ENCODE data around the gene MGAT5B. TPM values are rescaled to one million over a fixed set of nuclear protein-coding genes. Genes with fewer than 3 reads are reported as not detected.

MGAT5B gene
- total RNA-seq, 4 donors from 2014 or later = 0.19 to 0.47 TPM; not detected in 2

DNA sequence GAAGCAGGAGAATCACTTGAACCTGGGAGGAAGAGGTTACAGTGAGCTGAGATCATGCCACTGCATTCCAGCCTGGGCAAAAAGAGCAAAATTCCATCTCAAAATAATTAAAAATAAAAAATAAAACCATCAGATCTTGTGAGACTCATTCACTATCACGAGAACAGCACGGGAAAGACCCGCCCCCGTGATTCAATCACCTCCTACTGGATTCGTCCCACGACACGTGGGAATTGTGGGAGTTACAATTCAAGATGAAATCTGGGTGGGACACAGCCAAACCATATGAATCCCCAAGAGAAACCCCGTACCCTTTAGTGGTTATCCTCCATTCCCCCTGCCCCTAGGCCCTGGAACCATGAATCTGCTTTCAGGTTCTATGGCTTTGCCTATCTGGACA, 15.4 kb upstream of the MGAT5B start:
- DNase-seq (ENCODE audit: low spot score in 2 of 2) = no peak
- H3K4me3 ChIP-seq (ENCODE audit: low read depth, poor library complexity, severe bottlenecking) = no peak overlapping the region
- TF ChIP-seq POLR2A (IDR thresholded peaks at IDR 0.05) = no peak
- TF ChIP-seq, protein P1, sequence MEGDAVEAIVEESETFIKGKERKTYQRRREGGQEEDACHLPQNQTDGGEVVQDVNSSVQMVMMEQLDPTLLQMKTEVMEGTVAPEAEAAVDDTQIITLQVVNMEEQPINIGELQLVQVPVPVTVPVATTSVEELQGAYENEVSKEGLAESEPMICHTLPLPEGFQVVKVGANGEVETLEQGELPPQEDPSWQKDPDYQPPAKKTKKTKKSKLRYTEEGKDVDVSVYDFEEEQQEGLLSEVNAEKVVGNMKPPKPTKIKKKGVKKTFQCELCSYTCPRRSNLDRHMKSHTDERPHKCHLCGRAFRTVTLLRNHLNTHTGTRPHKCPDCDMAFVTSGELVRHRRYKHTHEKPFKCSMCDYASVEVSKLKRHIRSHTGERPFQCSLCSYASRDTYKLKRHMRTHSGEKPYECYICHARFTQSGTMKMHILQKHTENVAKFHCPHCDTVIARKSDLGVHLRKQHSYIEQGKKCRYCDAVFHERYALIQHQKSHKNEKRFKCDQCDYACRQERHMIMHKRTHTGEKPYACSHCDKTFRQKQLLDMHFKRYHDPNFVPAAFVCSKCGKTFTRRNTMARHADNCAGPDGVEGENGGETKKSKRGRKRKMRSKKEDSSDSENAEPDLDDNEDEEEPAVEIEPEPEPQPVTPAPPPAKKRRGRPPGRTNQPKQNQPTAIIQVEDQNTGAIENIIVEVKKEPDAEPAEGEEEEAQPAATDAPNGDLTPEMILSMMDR (IDR thresholded peaks at IDR 0.05) = no peak
- intact Hi-C loops (cut with DNase I; ENCODE audit: low total_unique reads) = no loop called here
- WGBS, 2 donors = 64 to 70% methylated on average over 8 of the region's 8 CpGs

- intact Hi-C loops (cut with DNase I; ENCODE audit: low total_unique reads) = no loop called here
- WGBS, 2 donors = 90 to 95% methylated on average over 3 of the region's 3 CpGs
- TF ChIP-seq, protein P1 (IDR thresholded peaks at IDR 0.05) = no peak
- TF ChIP-seq POLR2A (IDR thresholded peaks at IDR 0.05) = no peak
- DNase-seq (ENCODE audit: low spot score in 2 of 2) = no peak
- no peak overlapping the region for H3K4me3 ChIP-seq (ENCODE audit: low read depth, poor library complexity, severe bottlenecking)
Measured at GRCh38 chr17:76855105-76855504, 13.1 kb upstream of the MGAT5B start.

DNA sequence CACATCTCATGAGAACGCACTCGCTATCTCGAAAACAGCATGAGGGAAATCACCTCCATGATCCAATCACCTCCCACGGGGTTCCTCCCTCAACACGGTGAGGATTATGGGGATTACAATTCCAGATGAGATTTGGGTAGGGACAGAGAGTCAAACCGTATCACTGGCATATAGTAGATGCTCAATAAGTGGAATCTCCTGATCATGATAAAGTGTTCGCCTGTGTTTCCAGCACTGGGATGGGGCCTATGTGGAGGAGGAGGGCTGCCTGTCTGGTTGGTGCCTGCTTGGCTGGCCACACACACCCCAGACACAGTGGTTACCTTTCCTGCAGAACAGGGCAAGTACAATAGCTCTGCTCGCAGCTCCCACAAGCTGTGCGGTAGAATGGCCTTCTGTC, 6.1 kb upstream of the MGAT5B start:
- 85 to 90% methylated on average over 9 of the region's 9 CpGs for WGBS, 2 donors
- H3K4me3 ChIP-seq (ENCODE audit: low read depth, poor library complexity, severe bottlenecking) = no peak overlapping the region
- TF ChIP-seq POLR2A (IDR thresholded peaks at IDR 0.05) = no peak
- TF ChIP-seq, protein P1 (IDR thresholded peaks at IDR 0.05) = no peak
- intact Hi-C loops (cut with DNase I; ENCODE audit: low total_unique reads) = loop anchor here (10.0 kb wide), 1 partner anchor 383 kb away; no protein-coding TSS in a partner anchor
- no peak for DNase-seq (ENCODE audit: low spot score in 2 of 2)

GRCh38 chr17:76862494-76862893, 5.7 kb upstream of the MGAT5B start:
- H3K4me3 ChIP-seq (ENCODE audit: low read depth, poor library complexity, severe bottlenecking) = no peak overlapping the region
- WGBS, 2 donors = 78 to 86% methylated on average over 12 of the region's 12 CpGs
- TF ChIP-seq, protein P1 (IDR thresholded peaks at IDR 0.05) = no peak
- no peak for TF ChIP-seq POLR2A (IDR thresholded peaks at IDR 0.05)
- intact Hi-C loops (cut with DNase I; ENCODE audit: low total_unique reads) = loop anchor here (10.0 kb wide), 1 partner anchor 382 kb away; no protein-coding TSS in a partner anchor
- DNase-seq (ENCODE audit: low spot score in 2 of 2) = no peak

DNA sequence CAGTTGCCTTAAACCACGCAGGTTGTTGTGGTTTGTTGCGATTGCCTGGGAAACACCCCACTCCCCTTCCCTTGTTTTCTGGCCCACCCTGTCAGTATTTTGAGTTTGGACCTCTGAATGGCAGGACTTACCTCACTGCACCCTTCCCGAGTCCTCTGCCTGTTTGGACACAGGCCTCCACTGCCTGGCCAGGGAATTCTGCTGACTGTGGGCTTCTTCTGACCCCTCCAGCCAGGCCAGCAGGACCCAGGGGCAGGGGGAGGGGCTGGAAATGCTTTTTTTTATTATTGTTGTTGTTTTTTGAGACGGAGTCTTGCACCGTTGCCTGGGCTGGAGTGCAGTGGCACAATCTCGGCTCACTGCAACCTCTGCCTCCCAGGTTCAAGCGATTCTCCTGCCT, 4.2 kb upstream of the MGAT5B start:
- intact Hi-C loops (cut with DNase I; ENCODE audit: low total_unique reads) = loop anchor here (10.0 kb wide), 1 partner anchor 381 kb away; no protein-coding TSS in a partner anchor
- 76 to 82% methylated on average over 7 of the region's 7 CpGs for WGBS, 2 donors
- H3K4me3 ChIP-seq (ENCODE audit: low read depth, poor library complexity, severe bottlenecking) = no peak overlapping the region
- no peak for TF ChIP-seq POLR2A (IDR thresholded peaks at IDR 0.05)
- TF ChIP-seq, protein P1 (IDR thresholded peaks at IDR 0.05) = no peak
- no peak for DNase-seq (ENCODE audit: low spot score in 2 of 2)

GRCh38 chr17:76865174-76865573, 3.0 kb upstream of the MGAT5B start:
- intact Hi-C loops (cut with DNase I; ENCODE audit: low total_unique reads) = loop anchor here (5.0 to 10.0 kb wide), 2 partner anchors 192 to 380 kb away; no protein-coding TSS in a partner anchor
- no peak overlapping the region for H3K4me3 ChIP-seq (ENCODE audit: low read depth, poor library complexity, severe bottlenecking)
- TF ChIP-seq, protein P1 (IDR thresholded peaks at IDR 0.05) = no peak
- TF ChIP-seq POLR2A (IDR thresholded peaks at IDR 0.05) = no peak
- 65 to 77% methylated on average over 10 of the region's 10 CpGs for WGBS, 2 donors
- DNase-seq (ENCODE audit: low spot score in 2 of 2) = no peak

All from lower leg skin (tissue), 4 donors.